LNCAP (cell line): ENCODE results near the gene PIGU.

Source experiments
- CTCF ChIP-seq: fragments of 450-650 bp; IDR thresholded peaks from 2 replicates; pipeline ENCODE4 v1.5.1; 2017; ENCODE audit warnings: mild to moderate bottlenecking

PIGU gene

GRCh38 chr20:34647737-34648136 is 29.2 kb downstream of the PIGU start:
- TF ChIP-seq CTCF = no peak

GRCh38 chr20:34644951-34645350 is 31.9 kb downstream of the PIGU start:
- TF ChIP-seq CTCF = no peak

- no peak for TF ChIP-seq CTCF
Measured at GRCh38 chr20:34644345-34644744, 32.5 kb downstream of the PIGU start.

GRCh38 chr20:34643928-34644327 is 33.0 kb downstream of the PIGU start:
- TF ChIP-seq CTCF = no peak

- no peak for TF ChIP-seq CTCF
Measured at GRCh38 chr20:34642009-34642408, 34.9 kb downstream of the PIGU start.

GRCh38 chr20:34639755-34640222 is 37.1 kb downstream of the PIGU start:
- no peak for TF ChIP-seq CTCF

- no peak for TF ChIP-seq CTCF
Measured at GRCh38 chr20:34638532-34638931, 38.4 kb downstream of the PIGU start.

GRCh38 chr20:34638039-34638292 is 38.9 kb downstream of the PIGU start:
- TF ChIP-seq CTCF = no peak
